Measurements from ENCODE around the gene TOP1. TPM values are rescaled to one million over a fixed set of nuclear protein-coding genes. Genes with fewer than 3 reads are reported as not detected.
A peak's percentile ranks its signal among the peaks of the same experiment; 100 is the strongest.

Gene TOP1
- total RNA-seq, 1 donor from 2014 or later = 102 TPM

- H3K4me1 Mint-ChIP-seq = peaks cover 23% of the 10 kb centered on the region
- H3K9me3 Mint-ChIP-seq = no peaks in the 10 kb centered on the region
- no peak for TF ChIP-seq CTCF (conservative IDR thresholded peaks at IDR 0.05)
- H3K4me3 Mint-ChIP-seq = peak overlapping the region; percentile 22
- H3K36me3 Mint-ChIP-seq (ENCODE audit: low read depth) = peaks cover 29% of the 10 kb centered on the region
- peaks cover 3% of the 10 kb centered on the region for H3K27me3 Mint-ChIP-seq (ENCODE audit: low read depth)
- peak overlapping the region; percentile 91 for H3K27ac Mint-ChIP-seq (ENCODE audit: unreplicated experiment)
- DNase-seq (ENCODE audit: low read depth, low spot score) = no peak
Measured at GRCh38 chr20:41170386-41171105, 141.9 kb downstream of the TOP1 start.

- H3K27ac Mint-ChIP-seq (ENCODE audit: unreplicated experiment) = peak overlapping the region; percentile 88
- peak overlapping the region; percentile 47 for H3K4me3 Mint-ChIP-seq
- no peak for TF ChIP-seq CTCF (conservative IDR thresholded peaks at IDR 0.05)
- H3K4me1 Mint-ChIP-seq = peaks cover 23% of the 10 kb centered on the region
- peaks cover 28% of the 10 kb centered on the region for H3K36me3 Mint-ChIP-seq (ENCODE audit: low read depth)
- DNase-seq (ENCODE audit: low read depth, low spot score) = no peak
- no peaks in the 10 kb centered on the region for H3K9me3 Mint-ChIP-seq
- H3K27me3 Mint-ChIP-seq (ENCODE audit: low read depth) = peaks cover 3% of the 10 kb centered on the region
Measured at GRCh38 chr20:41171736-41172295, 143.2 kb downstream of the TOP1 start.

- H3K4me1 Mint-ChIP-seq = peaks cover 23% of the 10 kb centered on the region
- peak overlapping the region; percentile 78 for H3K4me3 Mint-ChIP-seq
- no peak for DNase-seq (ENCODE audit: low read depth, low spot score)
- H3K27ac Mint-ChIP-seq (ENCODE audit: unreplicated experiment) = peak overlapping the region; percentile 93
- H3K27me3 Mint-ChIP-seq (ENCODE audit: low read depth) = peaks cover 3% of the 10 kb centered on the region
- H3K36me3 Mint-ChIP-seq (ENCODE audit: low read depth) = peaks cover 24% of the 10 kb centered on the region
- no peak for TF ChIP-seq CTCF (conservative IDR thresholded peaks at IDR 0.05)
- H3K9me3 Mint-ChIP-seq = no peaks in the 10 kb centered on the region
Measured at GRCh38 chr20:41172296-41173140, 143.9 kb downstream of the TOP1 start.

GRCh38 chr20:41173161-41173721 is 144.6 kb downstream of the TOP1 start:
- Mint-ChIP-seq H3K4me3 (peak overlapping the region; percentile 78), H3K9me3 (no peaks in the 10 kb centered on the region), H3K27ac (ENCODE audit: unreplicated experiment) (peak overlapping the region; percentile 86), H3K36me3 (ENCODE audit: low read depth) (peaks cover 26% of the 10 kb centered on the region), H3K4me1 (peaks cover 30% of the 10 kb centered on the region), H3K27me3 (ENCODE audit: low read depth) (peaks cover 3% of the 10 kb centered on the region)
- peak; percentile 97 for TF ChIP-seq CTCF (conservative IDR thresholded peaks at IDR 0.05)
- peak; percentile 81 for DNase-seq (ENCODE audit: low read depth, low spot score)

GRCh38 chr20:41173791-41174341 is 145.2 kb downstream of the TOP1 start:
- Mint-ChIP-seq H3K9me3 (no peaks in the 10 kb centered on the region), H3K4me3 (peak overlapping the region; percentile 78), H3K27ac (ENCODE audit: unreplicated experiment) (no peak overlapping the region), H3K36me3 (ENCODE audit: low read depth) (peaks cover 29% of the 10 kb centered on the region), H3K27me3 (ENCODE audit: low read depth) (peaks cover 3% of the 10 kb centered on the region), H3K4me1 (peaks cover 37% of the 10 kb centered on the region)
- no peak for DNase-seq (ENCODE audit: low read depth, low spot score)
- TF ChIP-seq CTCF (conservative IDR thresholded peaks at IDR 0.05) = no peak

Data from neural crest cell (in vitro differentiated cells).